Forelimb muscle (tissue), 1 donor: ENCODE results near the gene SDR42E2. TPM values are rescaled to one million over a fixed set of nuclear protein-coding genes. Genes with fewer than 3 reads are reported as not detected.
A peak's percentile ranks its signal among the peaks of the same experiment; 100 is the strongest.
"Not testable (repeated sequence)": the region's sequence is repeated elsewhere in the genome, so short reads cannot be mapped to it uniquely, and the experiment has no call there.

Experiments used
- DNase-seq: peaks from one replicate; pipeline ENCODE4 v3.0.0-alpha.2; 2013; ENCODE audit warnings: low read depth
- polyA plus RNA-seq: library from polyadenylated mRNA; unstranded; fragments of 120-200 nt; gene quantifications from one replicate; pipeline ENCODE4 v1.2.1, GENCODE V29; 2013; ENCODE audit not compliant: insufficient read length

The SDR42E2 gene
- polyA plus RNA-seq, 1 donor, result not detected

DNA sequence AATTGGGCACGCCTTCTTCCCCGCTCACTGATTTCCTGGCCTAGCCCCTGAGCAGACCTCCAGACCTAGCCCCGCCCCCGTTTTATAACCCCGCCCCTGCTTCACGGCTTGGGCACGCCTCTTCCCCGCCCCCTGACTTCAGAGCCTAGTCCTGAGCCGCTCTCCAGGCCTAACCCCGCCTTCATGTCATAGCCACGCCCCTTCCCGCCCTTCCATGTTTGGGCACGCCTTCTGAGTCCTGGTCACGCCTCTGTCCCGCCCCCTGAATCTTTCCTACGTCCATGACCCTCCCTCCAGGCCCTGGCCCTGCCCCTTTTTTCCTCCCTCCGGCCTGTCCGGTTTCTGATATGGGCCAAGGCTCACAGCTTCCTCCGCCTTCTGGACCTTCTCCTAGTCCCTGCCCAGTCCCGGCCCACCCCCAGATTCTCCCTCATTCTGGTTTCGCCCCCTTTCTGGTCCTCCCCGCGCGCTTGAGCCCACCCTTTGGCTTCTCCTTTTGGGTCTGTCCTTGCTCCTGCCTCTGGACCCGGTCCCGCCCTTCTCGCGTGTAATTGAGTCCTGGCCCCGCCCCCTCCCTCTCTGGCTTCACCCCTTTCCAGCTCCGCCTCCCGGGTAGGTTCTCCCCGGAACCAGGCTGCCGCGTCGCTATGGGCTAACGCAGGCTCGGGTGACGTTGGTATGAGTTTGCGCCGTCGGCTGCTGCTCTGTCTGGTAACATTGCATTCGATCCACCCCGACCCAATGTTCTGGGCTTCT is 28.6 kb downstream of the SDR42E2 start:
- peak; percentile 94 for DNase-seq

- no peak for DNase-seq
Observed at GRCh38 chr16:22191532-22192260, 29.4 kb downstream of the SDR42E2 start.

- DNase-seq, result peak; percentile 86
Observed at GRCh38 chr16:22192261-22193062, 30.2 kb downstream of the SDR42E2 start.

DNA sequence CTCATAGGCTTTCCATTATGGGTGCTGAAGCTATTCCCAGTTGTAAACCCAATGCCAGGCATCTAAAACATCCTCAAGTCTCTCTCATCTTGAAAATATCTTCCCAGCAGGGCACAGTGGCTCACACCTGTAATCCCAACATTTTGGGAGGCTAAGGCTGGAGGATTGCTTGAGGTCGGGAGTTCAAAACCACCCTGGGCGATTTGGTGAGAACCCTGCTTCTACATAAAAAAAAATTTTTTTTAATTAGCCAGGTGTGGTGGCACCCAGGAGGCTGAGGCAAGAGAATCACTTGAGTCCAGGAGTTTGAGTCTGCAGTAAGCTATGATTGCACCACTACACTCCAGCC is 30.7 kb downstream of the SDR42E2 start:
- DNase-seq, result no peak

DNA sequence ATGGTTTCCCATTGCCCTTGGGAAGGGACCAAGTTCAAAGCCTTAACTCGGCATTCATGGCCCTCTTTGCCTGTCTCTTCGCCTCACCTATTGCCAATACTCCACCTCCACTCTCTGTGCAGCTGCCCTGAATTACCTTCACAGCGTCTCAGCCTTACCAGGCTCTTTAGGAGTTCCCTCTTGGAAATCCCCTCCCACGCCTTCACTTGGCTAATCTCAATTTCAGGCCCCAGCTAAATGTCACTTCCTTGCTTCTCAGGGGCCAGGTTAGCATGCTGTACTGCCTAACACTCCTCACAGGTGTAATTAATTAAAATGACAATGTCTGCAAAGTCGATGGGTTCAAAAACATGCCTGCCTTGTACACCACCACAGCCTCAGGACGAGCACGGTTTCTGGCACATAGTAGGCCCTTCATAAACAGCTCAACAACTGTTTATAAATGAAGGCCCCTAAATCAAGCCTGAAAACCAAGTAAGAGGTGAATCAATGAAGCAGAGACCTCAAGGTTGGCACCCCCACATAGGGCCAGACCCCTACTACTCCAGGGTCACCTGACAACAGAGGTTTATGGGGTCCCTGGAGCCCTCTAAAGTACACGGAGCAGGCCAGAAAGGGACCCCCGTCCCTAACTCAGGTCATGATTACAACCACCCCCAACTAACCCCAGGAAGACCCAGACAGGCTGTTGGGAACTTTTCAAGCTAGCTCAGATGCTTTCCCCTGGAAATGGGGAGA is 32.6 kb downstream of the SDR42E2 start:
- no peak for DNase-seq

DNA sequence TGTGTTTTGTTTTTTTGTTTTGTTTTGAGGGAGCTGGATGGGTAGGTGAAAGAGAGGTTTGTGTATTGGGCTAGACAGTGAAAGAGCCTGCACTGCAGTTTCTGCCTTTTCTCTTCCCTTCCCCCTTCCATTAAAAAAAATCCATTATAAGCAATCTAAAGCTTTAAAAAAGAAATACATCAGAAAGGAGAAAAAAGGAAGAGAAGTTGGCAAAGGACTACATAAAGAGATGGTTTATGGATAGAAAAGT is 33.1 kb downstream of the SDR42E2 start:
- DNase-seq, result no peak

DNA sequence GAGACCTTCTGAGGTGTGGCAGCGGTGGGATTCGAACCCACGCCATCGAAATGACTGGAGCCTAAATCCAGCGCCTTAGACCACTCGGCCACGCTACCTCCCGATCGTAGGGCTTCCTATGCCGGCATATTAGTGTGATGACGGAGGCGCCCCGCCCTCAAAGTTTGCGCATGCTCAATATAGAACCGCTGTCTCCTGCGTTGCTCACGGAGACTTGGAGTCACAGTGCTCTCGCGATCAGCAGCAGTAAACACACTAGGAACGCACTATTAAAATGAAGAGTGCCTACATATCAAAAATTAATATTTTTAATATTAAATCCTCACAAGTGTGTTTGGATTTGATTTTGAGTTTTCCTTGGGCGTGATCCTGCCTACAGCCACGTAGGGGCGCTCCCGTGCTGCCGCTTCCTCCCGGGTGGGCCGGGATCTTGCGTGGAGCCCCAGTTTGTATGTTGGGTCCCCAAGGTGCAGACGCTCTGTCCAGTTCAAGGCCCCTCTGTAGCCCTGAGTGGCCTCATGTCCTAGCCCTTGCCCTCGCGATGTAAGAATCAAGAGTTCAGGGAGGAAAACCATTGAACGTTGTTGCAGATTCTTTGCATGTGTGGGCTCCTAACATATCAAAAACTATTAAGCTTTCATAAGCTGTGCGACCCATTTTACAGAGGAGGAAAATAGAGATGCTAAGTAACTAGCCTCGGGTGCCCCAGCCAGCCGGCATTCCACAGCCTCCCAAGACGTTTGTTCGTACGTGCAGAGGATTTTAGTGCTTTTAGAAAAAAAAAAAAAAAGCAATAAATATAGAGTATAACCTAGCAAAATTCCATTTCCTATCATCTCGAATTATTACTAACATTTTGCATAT is 33.6 kb downstream of the SDR42E2 start:
- peak; percentile 80 for DNase-seq

DNA sequence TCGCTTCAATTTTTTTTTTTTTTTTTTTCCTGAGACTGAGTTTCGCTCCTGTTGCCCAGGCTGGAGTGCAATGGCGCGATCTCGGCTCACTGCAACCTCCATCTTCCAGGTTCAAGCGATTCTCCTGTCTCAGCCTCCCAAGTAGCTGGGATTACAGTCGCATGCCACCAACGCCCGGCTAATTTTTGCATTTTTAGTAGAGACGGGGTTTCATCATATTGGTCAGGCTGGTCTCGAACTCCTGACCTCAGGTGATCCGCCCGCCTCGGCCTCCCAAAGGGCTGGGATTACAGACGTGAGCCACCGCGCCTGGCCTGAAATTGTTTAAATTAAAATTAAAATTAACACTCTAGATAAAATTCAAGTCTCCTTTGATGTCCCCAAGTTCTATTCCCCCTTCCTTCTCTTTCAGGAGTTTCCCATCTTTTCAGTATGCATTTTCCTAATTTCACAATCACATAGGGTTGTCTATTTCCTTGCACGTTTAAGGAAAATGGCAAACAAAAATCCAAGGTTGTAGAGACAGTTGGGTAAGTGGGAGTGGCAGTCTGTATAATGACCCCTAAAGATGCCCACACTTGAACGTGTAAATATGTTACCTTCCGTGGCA is 34.4 kb downstream of the SDR42E2 start:
- DNase-seq, result not testable (repeated sequence)

DNA sequence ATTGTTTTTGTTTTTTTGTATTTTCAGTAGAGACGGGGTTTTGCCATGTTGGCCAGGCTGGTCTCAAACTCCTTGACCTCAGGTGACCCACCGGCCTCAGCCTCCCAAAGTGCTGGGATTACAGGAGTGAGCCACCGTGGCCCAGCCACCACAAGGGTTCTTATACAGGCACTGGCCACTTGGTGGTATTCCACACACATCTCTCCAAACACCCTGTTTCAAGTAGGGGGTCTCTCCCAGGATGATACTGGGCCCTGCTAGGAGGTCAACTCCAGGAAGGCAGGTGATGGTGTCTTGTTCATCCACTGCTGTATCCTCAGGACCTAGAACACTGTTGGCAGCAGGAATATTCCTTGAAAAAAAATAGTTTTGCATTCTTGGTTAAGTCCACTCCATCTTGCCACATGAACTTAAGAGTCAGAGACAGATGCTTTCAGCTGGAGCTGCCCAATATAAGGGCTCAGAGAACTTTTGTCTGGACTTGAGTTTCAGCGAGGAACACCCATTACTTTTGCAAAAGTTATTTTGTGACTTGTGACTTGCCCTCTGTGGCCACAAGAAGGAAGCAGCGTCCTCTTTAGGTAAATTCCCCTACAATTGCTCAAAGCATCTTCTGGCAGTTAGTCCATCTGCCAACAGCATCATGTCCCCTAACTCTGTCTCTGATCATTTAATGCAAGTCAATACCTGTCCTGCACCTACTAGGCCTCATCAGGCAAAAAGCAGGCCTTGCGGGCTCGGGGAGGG is 36.4 kb downstream of the SDR42E2 start:
- no peak for DNase-seq

DNA sequence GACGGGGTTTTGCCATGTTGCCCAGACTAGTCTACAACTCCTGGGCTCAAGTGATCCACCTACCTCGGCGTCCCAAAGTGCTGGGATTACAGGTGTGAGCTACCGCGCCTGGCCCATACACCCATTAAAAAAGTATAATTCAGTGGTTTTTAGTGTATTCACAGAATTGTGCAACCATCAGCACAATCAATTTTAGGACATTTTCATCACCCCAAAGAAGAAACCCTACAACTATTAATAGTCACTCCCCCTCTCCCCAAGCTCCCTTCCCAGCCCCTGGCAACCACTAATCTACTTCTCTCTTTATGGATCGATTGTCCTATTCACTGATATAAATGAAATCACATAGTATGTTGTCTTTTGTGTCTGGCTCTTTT is 39.9 kb downstream of the SDR42E2 start:
- DNase-seq, result no peak

DNA sequence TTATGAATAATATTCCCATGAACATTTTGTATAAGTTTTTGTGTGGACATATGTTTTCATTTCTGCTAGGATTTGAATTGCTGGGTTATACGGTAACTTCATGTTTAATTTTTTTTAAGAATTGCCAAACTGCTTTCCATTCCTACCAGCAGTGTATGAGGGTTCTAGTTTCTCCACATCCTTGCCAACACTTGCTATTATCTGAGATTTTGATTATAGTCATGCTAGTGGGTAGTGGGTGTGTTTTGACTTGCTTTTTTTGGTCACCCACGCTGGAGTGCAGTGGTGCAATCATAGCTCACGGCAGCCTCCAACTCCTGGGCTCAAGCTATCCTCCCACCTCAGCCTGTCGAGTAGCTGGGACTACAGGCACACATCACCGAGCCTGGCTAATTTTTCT is 40.8 kb downstream of the SDR42E2 start:
- no peak for DNase-seq

DNA sequence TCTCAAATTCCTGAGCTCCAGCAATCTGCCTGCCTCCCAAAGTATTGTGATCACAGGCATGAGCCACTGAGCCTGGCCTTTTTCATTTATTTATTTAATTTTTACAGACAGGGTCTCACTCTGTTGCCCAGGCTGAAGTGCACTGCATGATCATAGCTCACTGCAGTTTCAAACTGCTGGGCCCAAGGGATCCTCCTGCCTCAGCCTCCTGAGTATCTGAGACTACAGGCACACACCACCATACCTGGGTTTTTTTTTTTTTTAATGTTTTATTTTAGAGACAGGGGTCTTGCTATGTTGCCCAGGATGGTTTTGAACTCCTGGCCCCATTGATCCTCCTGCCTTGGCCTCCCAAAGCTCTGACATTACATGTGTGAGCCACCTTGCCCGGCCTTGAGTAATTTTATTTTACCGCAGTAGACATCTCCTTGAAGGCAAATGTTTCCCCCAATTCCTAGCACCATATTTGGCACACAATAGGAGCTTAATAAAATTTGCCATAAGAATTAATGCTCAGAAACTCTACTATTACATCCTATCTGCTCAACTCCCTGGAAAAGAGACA is 41.9 kb downstream of the SDR42E2 start:
- no peak for DNase-seq

DNA sequence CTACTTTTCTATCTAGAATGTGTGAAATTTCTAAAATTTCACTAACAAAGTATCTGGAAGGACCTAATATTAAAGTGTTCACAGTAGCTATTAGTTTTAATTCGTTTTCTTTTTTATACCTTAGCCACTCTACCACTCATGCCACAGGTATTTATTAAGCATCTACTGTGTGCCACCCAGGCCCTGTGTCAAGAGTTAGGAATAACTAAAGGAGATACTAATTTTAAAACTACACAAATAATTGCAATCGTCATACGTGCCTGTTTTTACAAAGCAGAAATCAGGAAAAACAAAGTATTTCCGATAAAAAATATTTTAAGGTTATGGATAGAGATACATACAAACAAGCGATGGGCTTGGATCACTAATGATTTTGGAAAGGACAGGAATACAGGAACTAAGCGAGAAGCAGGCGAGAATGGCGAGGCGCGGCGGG is 43.3 kb downstream of the SDR42E2 start:
- no peak for DNase-seq

DNA sequence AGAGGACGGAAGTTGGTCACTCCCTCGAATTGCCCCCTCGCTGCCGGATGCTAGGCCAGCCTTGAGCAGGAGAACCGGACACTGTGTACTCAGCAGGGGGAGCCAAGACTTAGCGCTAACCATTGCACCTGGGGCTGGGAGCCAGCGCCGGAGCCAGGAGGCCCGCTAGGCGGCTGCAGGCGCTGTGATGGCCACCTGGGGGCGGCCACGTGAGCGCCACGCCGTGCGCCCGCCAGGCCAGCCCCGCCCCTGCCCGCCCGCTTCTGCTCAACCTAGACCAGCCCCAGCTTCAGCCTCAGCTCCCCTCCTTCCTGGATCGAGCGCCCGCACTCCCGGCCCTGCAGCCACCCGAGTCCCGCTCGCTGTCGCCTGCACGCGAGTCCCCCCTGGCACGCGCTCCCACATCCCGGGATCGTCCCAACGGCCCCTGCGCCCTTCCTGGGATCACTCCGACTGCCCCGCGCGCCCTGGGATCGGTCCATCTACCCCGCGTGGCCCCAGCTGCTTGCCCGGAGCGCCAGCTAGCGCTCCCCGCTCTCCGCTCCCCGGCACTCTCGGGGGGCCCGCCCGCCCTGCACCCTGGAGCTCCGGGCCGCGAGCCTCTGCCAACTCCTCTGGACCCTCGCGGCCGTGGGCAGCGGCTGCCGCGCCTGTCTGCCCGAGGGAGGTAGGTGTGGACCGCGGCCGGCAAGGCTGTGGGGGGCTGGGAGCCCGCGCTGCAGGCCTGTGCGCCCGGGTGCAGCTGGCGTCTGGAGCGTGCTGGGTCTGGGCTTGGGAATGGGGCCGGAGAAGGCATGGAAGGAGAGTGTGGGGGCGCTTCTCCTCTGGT is 43.9 kb downstream of the SDR42E2 start, which contains the start of gene EEF2K:
Gene EEF2K, plus strand, starts transcription at position 266 of the 829 bp plus-strand sequence. CDS start 19,452 bp downstream, outside the sequence.
- peak; percentile 65 for DNase-seq

GRCh38 chr16:22206842-22207714 is 44.8 kb downstream of the SDR42E2 start:
- DNase-seq, result no peak

GRCh38 chr16:22207715-22208360 is 45.5 kb downstream of the SDR42E2 start:
- no peak for DNase-seq

- DNase-seq, result no peak
Observed at GRCh38 chr16:22210285-22210684, 48.0 kb downstream of the SDR42E2 start.
